ENCODE results near the gene SLC47A2.

DNA sequence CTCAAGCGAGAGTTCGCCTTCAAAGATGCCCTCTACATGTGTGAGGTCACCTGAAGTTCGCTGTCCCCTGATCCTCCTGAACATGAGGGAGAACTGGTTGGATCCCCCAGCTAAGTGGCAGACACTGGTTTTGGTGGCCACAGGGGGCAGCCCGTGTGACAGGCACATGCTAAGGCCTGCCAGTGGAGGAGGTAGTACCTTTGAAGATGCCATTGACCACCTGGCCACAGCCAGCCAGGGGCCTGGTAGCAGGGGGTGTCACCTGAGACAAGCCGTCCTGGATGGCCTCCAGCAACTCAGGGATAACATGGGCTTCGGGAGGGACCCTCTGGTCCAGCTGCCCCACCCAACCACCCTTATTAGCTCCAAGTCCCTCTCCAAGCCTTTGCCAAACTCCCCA lies 39.0 kb upstream of the SLC47A2 start:
- TF ChIP-seq, protein P1, sequence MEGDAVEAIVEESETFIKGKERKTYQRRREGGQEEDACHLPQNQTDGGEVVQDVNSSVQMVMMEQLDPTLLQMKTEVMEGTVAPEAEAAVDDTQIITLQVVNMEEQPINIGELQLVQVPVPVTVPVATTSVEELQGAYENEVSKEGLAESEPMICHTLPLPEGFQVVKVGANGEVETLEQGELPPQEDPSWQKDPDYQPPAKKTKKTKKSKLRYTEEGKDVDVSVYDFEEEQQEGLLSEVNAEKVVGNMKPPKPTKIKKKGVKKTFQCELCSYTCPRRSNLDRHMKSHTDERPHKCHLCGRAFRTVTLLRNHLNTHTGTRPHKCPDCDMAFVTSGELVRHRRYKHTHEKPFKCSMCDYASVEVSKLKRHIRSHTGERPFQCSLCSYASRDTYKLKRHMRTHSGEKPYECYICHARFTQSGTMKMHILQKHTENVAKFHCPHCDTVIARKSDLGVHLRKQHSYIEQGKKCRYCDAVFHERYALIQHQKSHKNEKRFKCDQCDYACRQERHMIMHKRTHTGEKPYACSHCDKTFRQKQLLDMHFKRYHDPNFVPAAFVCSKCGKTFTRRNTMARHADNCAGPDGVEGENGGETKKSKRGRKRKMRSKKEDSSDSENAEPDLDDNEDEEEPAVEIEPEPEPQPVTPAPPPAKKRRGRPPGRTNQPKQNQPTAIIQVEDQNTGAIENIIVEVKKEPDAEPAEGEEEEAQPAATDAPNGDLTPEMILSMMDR (IDR thresholded peaks at IDR 0.05): no peak
- TF ChIP-seq POLR2A (IDR thresholded peaks at IDR 0.05): no peak
- TF ChIP-seq POLR2AphosphoS5 (IDR thresholded peaks at IDR 0.05): no peak

Measured in stomach (tissue), 4 donors.